IMR-90 (cell line): ENCODE data around the gene THY1. TPM values are rescaled to one million over a fixed set of nuclear protein-coding genes. Genes with fewer than 3 reads are reported as not detected.

Source experiments
- ATAC-seq: fragments of 200-7000 bp; cut with Tn5 transposase; 2 replicates; pipeline ENCODE4 v1.9.1; 2020; ENCODE audit warnings: low read depth, mild to moderate bottlenecking, moderate library complexity
- BruUV-seq: library from RNA; stranded (reverse); fragments of 400-500 nt; replicated peaks from 2 replicates; lab custom pipeline; 2021; lab: Mats Ljungman, UMichigan
- CTCF ChIA-PET: fragments of 300-600 bp; formaldehyde crosslinking; extraction: SDS; loops from one replicate; lab custom pipeline; 2021; ENCODE audit warnings: antibody characterized with exemption; lab: Yijun Ruan, JAX
- POLR2A ChIA-PET: fragments of 300-600 bp; sonication (Branson Sonifier 250); formaldehyde crosslinking; loops from one replicate; lab custom pipeline; 2022; ENCODE audit warnings: antibody characterized with exemption; ENCODE audit not compliant: unreplicated experiment; lab: Charles Lee
- DNase-seq: peaks from one replicate; pipeline ENCODE4 v3.0.0; 2013
- H2AFZ ChIP-seq: replicated peaks from 2 replicates; pipeline ENCODE3; 2013; ENCODE audit warnings: low read length, mild to moderate bottlenecking; ENCODE audit not compliant: poor library complexity
- H2AK5ac ChIP-seq: 2 replicates; pipeline ENCODE4 v1.6.1; 2013; ENCODE audit warnings: low read depth, low read length, inconsistent platforms
- H2AK9ac ChIP-seq: replicated peaks from 2 replicates; pipeline ENCODE3; 2013; ENCODE audit warnings: mild to moderate bottlenecking, low read depth, low read length, moderate library complexity; ENCODE audit not compliant: poor library complexity
- H2BK120ac ChIP-seq: 2 replicates; pipeline ENCODE4 v1.6.1; 2013; ENCODE audit warnings: low read depth, low read length, inconsistent platforms
- H2BK15ac ChIP-seq: 3 replicates; pipeline ENCODE4 v1.6.1; 2013; ENCODE audit warnings: low read depth, low read length, inconsistent platforms
- H2BK20ac ChIP-seq: 2 replicates; pipeline ENCODE4 v1.6.1; 2013; ENCODE audit warnings: low read depth, mild to moderate bottlenecking, inconsistent platforms, low read length, moderate library complexity
- H2BK5ac ChIP-seq: 2 replicates; pipeline ENCODE4 v1.6.1; 2013; ENCODE audit warnings: mild to moderate bottlenecking, low read depth, low read length, inconsistent platforms; ENCODE audit not compliant: poor library complexity, severe bottlenecking
- H3K14ac ChIP-seq: replicated peaks from 2 replicates; pipeline ENCODE4 v1.6.1; 2013; ENCODE audit warnings: low read depth, low read length, inconsistent platforms
- H3K18ac ChIP-seq: 2 replicates; pipeline ENCODE4 v1.6.1; 2013; ENCODE audit warnings: low read depth, low read length, control low read depth
- H3K23ac ChIP-seq: 2 replicates; pipeline ENCODE4 v1.6.1; 2013; ENCODE audit warnings: low read depth, low read length, inconsistent platforms
- H3K27ac ChIP-seq: 2 replicates; pipeline ENCODE4 v1.5.1; 2013; ENCODE audit warnings: mild to moderate bottlenecking, control low read depth, low read length; ENCODE audit not compliant: insufficient read depth
- H3K27me3 ChIP-seq: 2 replicates; pipeline ENCODE4 v1.6.1; 2013; ENCODE audit warnings: low read length; ENCODE audit not compliant: control insufficient read depth, insufficient read depth
- H3K36me3 ChIP-seq: 2 replicates; pipeline ENCODE4 v1.6.1; 2013; ENCODE audit warnings: low read length, mixed read lengths; ENCODE audit not compliant: control insufficient read depth, insufficient read depth
- H3K4ac ChIP-seq: 2 replicates; pipeline ENCODE4 v1.6.1; 2013; ENCODE audit warnings: low read depth, low read length, inconsistent platforms
- H3K4me1 ChIP-seq: 2 replicates; pipeline ENCODE4 v1.6.1; 2013; ENCODE audit warnings: low read length, mixed read lengths; ENCODE audit not compliant: control insufficient read depth, insufficient read depth
- H3K4me2 ChIP-seq: 2 replicates; pipeline ENCODE4 v1.6.1; 2013; ENCODE audit warnings: low read depth, mild to moderate bottlenecking, control low read depth, low read length, moderate library complexity
- H3K4me3 ChIP-seq: 2 replicates; pipeline ENCODE4 v1.5.1; 2013; ENCODE audit warnings: low read depth, mild to moderate bottlenecking, control low read depth, low read length, moderate library complexity; ENCODE audit not compliant: insufficient read depth
- H3K56ac ChIP-seq: 2 replicates; pipeline ENCODE4 v1.6.1; 2013; ENCODE audit warnings: low read length, inconsistent platforms; ENCODE audit not compliant: insufficient read depth; ENCODE audit errors: extremely low read depth
- H3K79me1 ChIP-seq, 2 experiments: 2 replicates each; pipeline ENCODE4 v1.6.1; 2013; ENCODE audit warnings: low read length in 2 of 2, inconsistent platforms in 1 of 2, low read depth in 1 of 2
- H3K9ac ChIP-seq: 2 replicates; pipeline ENCODE4 v1.6.1; 2013; ENCODE audit warnings: low read depth, low read length, control low read depth
- H3K9me1 ChIP-seq: 2 replicates; pipeline ENCODE4 v1.6.1; 2013; ENCODE audit warnings: low read length, inconsistent platforms; ENCODE audit not compliant: insufficient read depth
- H3K9me3 ChIP-seq: 2 replicates; pipeline ENCODE4 v1.6.1; 2013; ENCODE audit warnings: low read length; ENCODE audit not compliant: control insufficient read depth, insufficient read depth
- H4K20me1 ChIP-seq: 2 replicates; pipeline ENCODE4 v1.6.1; 2013; ENCODE audit warnings: low read length, inconsistent platforms; ENCODE audit not compliant: insufficient read depth
- H4K5ac ChIP-seq: 2 replicates; pipeline ENCODE4 v1.6.1; 2013; ENCODE audit warnings: mild to moderate bottlenecking, low read depth, low read length, control low read depth
- H4K8ac ChIP-seq, 2 experiments: 2 replicates each; pipeline ENCODE4 v1.6.1; 2013; ENCODE audit warnings: low read depth in 2 of 2, low read length in 2 of 2, control low read depth in 1 of 2, inconsistent platforms in 1 of 2
- H4K91ac ChIP-seq: 2 replicates; pipeline ENCODE4 v1.6.1; 2013; ENCODE audit warnings: low read depth, low read length, inconsistent platforms; ENCODE audit not compliant: insufficient read depth
- BHLHE40 ChIP-seq: fragments of 150-350 bp; IDR thresholded peaks from 2 replicates; pipeline ENCODE4 v1.6.1; 2016; ENCODE audit warnings: mild to moderate bottlenecking, low read depth, low read length
- ELK1 ChIP-seq: fragments of 150-350 bp; IDR thresholded peaks from 2 replicates; pipeline ENCODE4 v1.6.1; 2016; ENCODE audit warnings: low read depth, mild to moderate bottlenecking, low read length, moderate library complexity, borderline replicate concordance
- MAFK ChIP-seq: IDR thresholded peaks from 2 replicates; pipeline ENCODE4 v1.6.1; 2012; ENCODE audit warnings: low read depth, low read length, improper control_type of control experiment
- MAZ ChIP-seq: IDR thresholded peaks from 2 replicates; pipeline ENCODE4 v1.6.1; 2012; ENCODE audit warnings: low read depth, mild to moderate bottlenecking, low read length, improper control_type of control experiment, moderate library complexity, borderline replicate concordance
- MXI1 ChIP-seq: IDR thresholded peaks from 2 replicates; pipeline ENCODE4 v1.6.1; 2012; ENCODE audit warnings: low read depth, mild to moderate bottlenecking, low read length, moderate library complexity, borderline replicate concordance
- POLR2A ChIP-seq: IDR thresholded peaks from 2 replicates; pipeline ENCODE4 v1.6.1; 2012; ENCODE audit warnings: mild to moderate bottlenecking, low read depth, low read length
- SMC3 ChIP-seq: fragments of 150-350 bp; IDR thresholded peaks from 2 replicates; pipeline ENCODE4 v1.6.1; 2016; ENCODE audit warnings: low read depth, mild to moderate bottlenecking, antibody characterized with exemption, low read length, moderate library complexity
- USF2 ChIP-seq: fragments of 150-350 bp; IDR thresholded peaks from 2 replicates; pipeline ENCODE4 v1.6.1; 2017; ENCODE audit warnings: mild to moderate bottlenecking, antibody characterized with exemption, low read length, low read depth
- WGBS, 2 experiments: methylation state at CpG; one replicate each; pipeline versions ENCODE4 v1.1.5 to v1.1.7; 2013; ENCODE audit warnings: missing lambda C conversion rate in 2 of 2; ENCODE audit not compliant: insufficient read length in 1 of 2; ENCODE audit errors: extremely low coverage in 2 of 2; 5-methylcytosine and 5-hydroxymethylcytosine counted together
- dilution Hi-C: fragments of 300-500 bp; cut with HindIII; formaldehyde crosslinking; loops from one replicate; pipeline ENCODE4 v1.14.3; 2018; ENCODE audit warnings: low sequenced_read_pairs; ENCODE audit not compliant: unreplicated experiment
- in situ Hi-C: fragments of 300-500 bp; cut with MboI; formaldehyde crosslinking; loops from 3 replicates; pipeline ENCODE4 v1.14.3; 2019; ENCODE audit warnings: low sequenced_read_pairs, inconsistent platforms, mixed read lengths
- intact Hi-C: fragments of 100-400 bp; cut with micrococcal nuclease; formaldehyde crosslinking; loops from 2 replicates; pipeline ENCODE4 v1.10.0; 2022
- polyA plus RNA-seq, 3 experiments: library from polyadenylated mRNA; depleted of rRNA; stranded (reverse); fragments of >200 nt; gene quantifications; 2 replicates each; pipeline ENCODE4 v1.2.3, GENCODE V29; 2012; ENCODE audit warnings: low replicate concordance in 1 of 3
- total RNA-seq: library from RNA; depleted of rRNA; stranded (reverse); fragments of >200 nt; gene quantifications from 2 replicates; pipeline ENCODE4 v1.2.3, GENCODE V29; 2012

Gene THY1
- total and polyA plus RNA-seq, 2 of the 4 experiments (the other 2 are of a cell fraction): 703 to 2,603 TPM

- H2AFZ ChIP-seq: no peak overlapping the region
- H3K18ac ChIP-seq: no peak overlapping the region
- in situ Hi-C loops (no loop called here), intact Hi-C loops (no loop called here), dilution Hi-C loops (no loop called here)
- H4K20me1 ChIP-seq: peaks cover 38% of the 10 kb centered on the region
- no peak overlapping the region for H3K23ac ChIP-seq
- no peak overlapping the region for H2BK120ac ChIP-seq
- no peak for TF ChIP-seq SMC3
- no peak for TF ChIP-seq USF2
- TF ChIP-seq MXI1: no peak
- no peak for TF ChIP-seq POLR2A
- TF ChIP-seq MAZ: no peak
- TF ChIP-seq MAFK: no peak
- TF ChIP-seq BHLHE40: no peak
- TF ChIP-seq ELK1: no peak
- peaks cover 26% of the 10 kb centered on the region for H3K36me3 ChIP-seq
- H2BK5ac ChIP-seq: no peak overlapping the region
- no peak overlapping the region for H2BK20ac ChIP-seq
- H2BK15ac ChIP-seq: no peak overlapping the region
- DNase-seq (no peak), ATAC-seq (no peak)
- no peaks in the 10 kb centered on the region for H3K9me3 ChIP-seq
- H2AK5ac ChIP-seq: no peak overlapping the region; the same call in 1 of the 2 replicates
- 0 out of 2 replicates have a peak overlapping the region, but pooled peaks have one; percentile 4 for H3K4ac ChIP-seq
- no peak overlapping the region for H3K9ac ChIP-seq
- WGBS, 2 experiments: 81% methylated on average over 4 of the region's 10 CpGs; no CpG with 5 or more reads in 1 of the 2 experiments
- no peak overlapping the region for H3K14ac ChIP-seq
- no peak overlapping the region for H4K91ac ChIP-seq
- no TSS peak for BruUV-seq
- no peak overlapping the region for H2AK9ac ChIP-seq
- H3K4me3 ChIP-seq: no peak overlapping the region
- H3K27ac ChIP-seq: no peak overlapping the region
- CTCF ChIA-PET: interaction anchor here (0.6 to 1.2 kb wide), 2 partner anchors 11 to 60 kb away, joined by 3 to 4 read pairs; no protein-coding TSS in a partner anchor
- no peak overlapping the region for H3K56ac ChIP-seq
- no peak overlapping the region for H4K5ac ChIP-seq
- H3K27me3 ChIP-seq: no peaks in the 10 kb centered on the region
- peaks cover 41% of the 10 kb centered on the region for H3K9me1 ChIP-seq
- peaks cover 26% of the 10 kb centered on the region for H3K4me1 ChIP-seq
- POLR2A ChIA-PET: no interaction called here
- peaks cover 17 to 44% of the 10 kb centered on the region in 2 experiments for H3K79me1 ChIP-seq
- H3K4me2 ChIP-seq: no peak overlapping the region
- H4K8ac ChIP-seq: no peak overlapping the region
These were observed 7.0 kb downstream of the THY1 start for GRCh38 chr11:119415966-119416365.
